Measurements from ENCODE around the gene FADS1. TPM values are rescaled to one million over a fixed set of nuclear protein-coding genes. Genes with fewer than 3 reads are reported as not detected.

The FADS1 gene
- total RNA-seq, 2 experiments from 2014 or later, result not detected

- ChIA-PET CTCF (ENCODE audit: unreplicated experiment) (interaction anchor here (0.6 to 1.5 kb wide), 4 partner anchors 8 to 289 kb away, joined by 3 to 5 read pairs (median 4); no protein-coding TSS in a partner anchor), POLR2A (interaction anchor here (0.5 to 1.6 kb wide), 5 partner anchors 9 to 158 kb away, joined by 3 to 7 read pairs (median 4); no protein-coding TSS in a partner anchor)
- DNase-seq (ENCODE audit: low spot score), result peak; percentile 92
- TF ChIP-seq EZH2phosphoT487 (IDR thresholded peaks at IDR 0.05; ENCODE audit: borderline replicate concordance, low read depth, low read length) (no peak), CTCF (conservative IDR thresholded peaks at IDR 0.05; ENCODE audit: low read length) (no peak)
- intact Hi-C loops (cut with micrococcal nuclease; ENCODE audit: unreplicated experiment), result no loop called here
- Histone ChIP-seq H3K9me2 (ENCODE audit: insufficient read depth, low read length) (no peaks in the 10 kb centered on the region), H3K27ac (ENCODE audit: low read depth, low read length, poor library complexity, severe bottlenecking) (peak within 1 kb of the TSS; percentile 70), H2AFZ (ENCODE audit: low read length) (peak within 1 kb of the TSS; percentile 58), H3K4me2 (ENCODE audit: low read length) (peak within 1 kb of the TSS; percentile 84), H3K4me3 (ENCODE audit: low read depth, low read length, poor library complexity, severe bottlenecking) (peak within 1 kb of the TSS; percentile 97), H3K36me3 (ENCODE audit: insufficient read depth, low read length) (peaks cover 70% of the 10 kb centered on the region), H3K79me2 (ENCODE audit: insufficient read depth, low read depth, low read length) (peaks cover 62% of the 10 kb centered on the region), H3K4me1 (ENCODE audit: insufficient read depth, low read length, poor library complexity, severe bottlenecking) (peaks cover 25% of the 10 kb centered on the region), H4K20me1 (ENCODE audit: insufficient read depth, low read length) (peaks cover 12% of the 10 kb centered on the region; the same call in 1 of the 2 replicates), H3K9me3 (ENCODE audit: low read length) (no peaks in the 10 kb centered on the region)
- BruUV-seq (replicated peaks), result no TSS peak
These were observed 24.3 kb downstream of the FADS1 start, which contains the start of the genes FEN1 and TMEM258 for GRCh38 chr11:61792310-61793082. TSS of gene FEN1 (plus strand) at chr11:61792911. CDS start at chr11:61795362, 2,451 bp downstream. TSS of gene TMEM258 (minus strand) at chr11:61792599. CDS start at chr11:61792558, 41 bp downstream.

- Histone ChIP-seq H4K20me1 (ENCODE audit: insufficient read depth, low read length) (peaks cover 7% of the 10 kb centered on the region; the same call in 1 of the 2 replicates), H3K27ac (ENCODE audit: low read depth, low read length, poor library complexity, severe bottlenecking) (peak overlapping the region; percentile 70), H3K4me3 (ENCODE audit: low read depth, low read length, poor library complexity, severe bottlenecking) (peak overlapping the region; percentile 97), H3K4me1 (ENCODE audit: insufficient read depth, low read length, poor library complexity, severe bottlenecking) (peaks cover 22% of the 10 kb centered on the region), H3K4me2 (ENCODE audit: low read length) (peak overlapping the region; percentile 84), H2AFZ (ENCODE audit: low read length) (peak overlapping the region; percentile 58; the same call in 1 of the 2 replicates), H3K9me3 (ENCODE audit: low read length) (no peaks in the 10 kb centered on the region), H3K79me2 (ENCODE audit: insufficient read depth, low read depth, low read length) (peaks cover 55% of the 10 kb centered on the region), H3K9me2 (ENCODE audit: insufficient read depth, low read length) (no peaks in the 10 kb centered on the region), H3K36me3 (ENCODE audit: insufficient read depth, low read length) (peaks cover 70% of the 10 kb centered on the region)
- TF ChIP-seq CTCF (conservative IDR thresholded peaks at IDR 0.05; ENCODE audit: low read length), result peak; percentile 23; the same call in 1 of the 2 replicates
- no peak for TF ChIP-seq EZH2phosphoT487 (IDR thresholded peaks at IDR 0.05; ENCODE audit: borderline replicate concordance, low read depth, low read length)
- ChIA-PET CTCF (ENCODE audit: unreplicated experiment) (no interaction called here), POLR2A (interaction anchor here (0.5 to 1.6 kb wide), 2 partner anchors 9 to 32 kb away, joined by 3 to 7 read pairs; no protein-coding TSS in a partner anchor)
- DNase-seq (ENCODE audit: low spot score), result peak; percentile 55
- intact Hi-C loops (cut with micrococcal nuclease; ENCODE audit: unreplicated experiment), result no loop called here
- BruUV-seq (replicated peaks), result TSS peak; percentile 95
These were observed 25.0 kb downstream of the FADS1 start for GRCh38 chr11:61791737-61792309.

All from OCI-LY7 (cell line).